Omental fat pad (tissue), 4 donors: ENCODE data around the gene TTC34. TPM values are rescaled to one million over a fixed set of nuclear protein-coding genes. Genes with fewer than 3 reads are reported as not detected.

ENCODE experiments used
- ATAC-seq: fragments of 150-250 bp; one replicate; pipeline ENCODE4 v1.9.1; 2016; ENCODE audit warnings: mild to moderate bottlenecking, moderate library complexity; ENCODE audit not compliant: low FRiP score
- DNase-seq: peaks from one replicate; pipeline ENCODE4 v3.0.0-alpha.2; 2019; ENCODE audit warnings: low spot score
- total RNA-seq, 4 donors: library from RNA; depleted of rRNA; stranded (reverse); fragments of >200 nt; gene quantifications; one replicate each; pipeline ENCODE4 v1.1.0, GENCODE V29; 2016
- TF ChIP-seq, protein P1 (sequence below), 3 donors: fragments of 450-650 bp; IDR thresholded peaks; one replicate each; pipeline ENCODE4 v1.5.1; 2016 to 2017; ENCODE audit warnings: antibody characterized with exemption in 3 of 3, mild to moderate bottlenecking in 3 of 3, moderate library complexity in 2 of 3

Gene TTC34
- total RNA-seq, 4 donors from 2014 or later: 0.12 to 0.95 (median 0.26) TPM

DNA sequence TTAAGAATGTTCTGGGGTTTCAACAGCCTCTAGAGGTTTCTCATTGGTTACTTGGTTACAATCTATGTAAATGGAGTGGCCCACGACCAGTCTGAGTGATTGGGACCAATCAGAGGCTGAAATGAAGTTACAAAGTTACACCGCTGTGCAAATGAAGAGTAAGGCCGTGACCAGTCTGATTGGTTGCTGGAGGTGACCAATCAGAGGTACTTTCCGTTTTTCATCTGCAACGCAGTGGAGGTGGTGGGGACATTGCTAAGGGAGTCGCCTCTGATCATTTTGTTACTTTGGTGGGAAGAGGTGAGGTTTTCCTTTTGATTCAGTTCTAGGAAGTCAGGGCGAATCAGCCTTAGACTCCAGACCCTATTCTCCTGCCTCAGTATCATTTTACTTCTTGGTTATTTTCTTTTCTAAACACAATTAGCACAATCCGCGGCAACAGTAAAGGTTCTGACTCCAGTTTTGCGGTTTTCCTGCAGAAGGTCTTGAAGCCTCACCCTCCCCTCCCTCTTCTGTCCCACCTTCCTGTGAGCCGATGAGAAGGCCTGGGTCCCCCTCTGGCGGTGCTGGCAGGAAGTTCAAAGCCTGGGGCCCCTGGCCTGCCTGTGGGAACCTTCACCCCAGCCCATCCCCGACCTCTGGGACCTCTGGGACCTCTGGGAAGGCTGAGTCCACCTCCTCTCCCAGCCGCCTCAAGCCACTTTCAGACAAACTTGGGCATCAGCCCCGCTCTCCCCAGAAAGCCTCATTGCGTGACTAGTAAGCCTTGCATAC is 38.7 kb upstream of the TTC34 start:
- no peak for ATAC-seq
- TF ChIP-seq, protein P1, sequence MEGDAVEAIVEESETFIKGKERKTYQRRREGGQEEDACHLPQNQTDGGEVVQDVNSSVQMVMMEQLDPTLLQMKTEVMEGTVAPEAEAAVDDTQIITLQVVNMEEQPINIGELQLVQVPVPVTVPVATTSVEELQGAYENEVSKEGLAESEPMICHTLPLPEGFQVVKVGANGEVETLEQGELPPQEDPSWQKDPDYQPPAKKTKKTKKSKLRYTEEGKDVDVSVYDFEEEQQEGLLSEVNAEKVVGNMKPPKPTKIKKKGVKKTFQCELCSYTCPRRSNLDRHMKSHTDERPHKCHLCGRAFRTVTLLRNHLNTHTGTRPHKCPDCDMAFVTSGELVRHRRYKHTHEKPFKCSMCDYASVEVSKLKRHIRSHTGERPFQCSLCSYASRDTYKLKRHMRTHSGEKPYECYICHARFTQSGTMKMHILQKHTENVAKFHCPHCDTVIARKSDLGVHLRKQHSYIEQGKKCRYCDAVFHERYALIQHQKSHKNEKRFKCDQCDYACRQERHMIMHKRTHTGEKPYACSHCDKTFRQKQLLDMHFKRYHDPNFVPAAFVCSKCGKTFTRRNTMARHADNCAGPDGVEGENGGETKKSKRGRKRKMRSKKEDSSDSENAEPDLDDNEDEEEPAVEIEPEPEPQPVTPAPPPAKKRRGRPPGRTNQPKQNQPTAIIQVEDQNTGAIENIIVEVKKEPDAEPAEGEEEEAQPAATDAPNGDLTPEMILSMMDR (IDR thresholded peaks at IDR 0.05): no peak
- no peak for DNase-seq

DNA sequence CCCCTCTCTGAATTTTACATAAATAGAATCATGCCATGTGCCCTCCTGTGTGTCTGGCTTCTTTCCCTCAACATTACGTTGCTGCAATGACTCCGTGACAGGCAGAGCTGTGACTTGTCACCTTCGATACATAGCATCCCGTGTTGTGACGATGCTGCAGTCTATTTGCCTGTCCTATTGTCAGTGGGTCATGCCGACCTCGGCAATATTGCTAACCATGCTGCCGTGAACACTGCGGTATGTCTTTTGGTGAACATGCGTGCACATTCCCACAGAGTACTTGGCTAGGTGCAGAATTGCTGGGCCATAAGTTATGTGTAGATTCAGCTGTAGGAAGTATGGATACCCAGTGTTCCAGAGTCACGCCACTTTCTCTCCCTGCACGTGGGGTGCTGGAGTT is 36.3 kb upstream of the TTC34 start:
- ATAC-seq: no peak

DNA sequence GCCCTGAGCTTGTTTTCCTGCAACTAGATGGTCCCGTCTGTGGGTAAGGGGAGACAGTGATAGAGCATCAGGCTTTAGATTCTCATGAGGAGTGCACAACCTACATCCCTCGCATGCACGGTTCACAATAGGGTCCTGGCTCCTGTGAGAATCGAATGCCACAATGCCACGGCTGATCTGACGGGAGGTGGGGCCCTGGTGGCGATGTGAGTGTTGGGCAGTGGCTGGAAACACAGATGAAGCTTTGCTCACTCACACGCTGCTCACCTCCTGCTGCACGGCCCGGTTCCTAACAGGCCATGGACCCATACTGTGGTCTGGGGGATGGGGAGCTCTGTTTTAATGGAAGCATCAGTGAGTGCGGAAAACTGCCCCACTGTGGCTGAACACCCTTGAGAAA is 35.8 kb upstream of the TTC34 start:
- TF ChIP-seq, protein P1 (IDR thresholded peaks at IDR 0.05): no peak
- no peak for DNase-seq
- no peak for ATAC-seq

More for the DNA sequence above, 36.3 kb upstream of the TTC34 start:
- DNase-seq: no peak
- TF ChIP-seq, protein P1 (IDR thresholded peaks at IDR 0.05): no peak

DNA sequence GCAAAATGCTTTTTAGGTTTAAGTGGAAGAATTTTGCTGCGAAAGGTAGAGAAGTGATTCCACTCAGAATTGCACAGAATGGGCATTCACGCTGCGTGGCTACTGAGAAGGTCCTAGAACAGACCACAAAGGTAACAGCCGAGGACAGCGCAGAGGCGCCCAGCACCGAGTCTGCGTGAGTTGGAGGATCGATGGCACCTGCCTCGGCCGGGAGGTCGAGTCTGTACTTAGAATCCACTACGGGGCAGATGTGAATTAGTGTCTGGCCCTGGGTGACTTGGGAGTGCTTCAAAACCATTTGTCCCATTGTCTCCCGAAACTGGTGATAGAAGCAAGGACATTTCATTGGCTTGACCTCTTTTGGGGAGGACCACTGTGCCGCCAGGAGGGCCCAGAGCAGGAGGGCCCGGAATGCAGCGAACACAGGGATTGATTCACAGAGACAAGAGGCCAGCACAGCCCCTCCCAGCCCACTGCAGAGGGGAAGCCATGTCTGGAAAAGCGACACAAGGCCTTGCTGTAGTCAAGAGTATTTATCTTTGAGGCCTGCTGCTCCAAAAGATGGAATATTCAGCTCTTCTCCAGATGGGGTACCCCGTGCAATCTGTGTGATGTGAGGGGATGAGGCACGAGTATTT is 35.0 kb upstream of the TTC34 start:
- DNase-seq (no peak), ATAC-seq (no peak)
- TF ChIP-seq, protein P1 (IDR thresholded peaks at IDR 0.05): no peak

DNA sequence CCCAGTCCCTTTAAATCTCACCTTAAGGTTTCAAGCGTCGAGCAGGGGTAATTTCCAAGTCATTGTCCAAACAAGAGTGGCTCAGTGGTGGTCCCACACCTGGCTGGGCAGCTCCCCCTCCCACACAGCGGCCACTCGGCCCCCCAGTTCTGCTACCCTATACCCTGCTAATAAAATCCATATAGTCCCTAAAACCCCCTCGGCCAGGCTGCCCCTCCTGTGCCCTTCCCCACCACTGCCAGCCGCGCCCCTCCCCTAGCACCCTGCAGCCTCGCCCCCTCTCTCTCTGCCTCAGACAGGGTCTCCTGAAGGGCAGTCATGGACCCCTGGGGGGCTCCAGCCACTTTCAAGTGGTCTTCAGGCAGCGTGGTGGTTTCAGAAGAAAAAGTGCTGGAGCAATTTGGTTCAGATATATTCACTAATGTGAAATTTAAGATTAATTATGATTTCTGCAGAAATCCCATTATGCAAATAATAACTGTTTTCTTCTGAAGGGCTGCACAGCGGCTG is 34.2 kb upstream of the TTC34 start:
- TF ChIP-seq, protein P1 (IDR thresholded peaks at IDR 0.05): no peak
- no peak for DNase-seq
- ATAC-seq: no peak

DNA sequence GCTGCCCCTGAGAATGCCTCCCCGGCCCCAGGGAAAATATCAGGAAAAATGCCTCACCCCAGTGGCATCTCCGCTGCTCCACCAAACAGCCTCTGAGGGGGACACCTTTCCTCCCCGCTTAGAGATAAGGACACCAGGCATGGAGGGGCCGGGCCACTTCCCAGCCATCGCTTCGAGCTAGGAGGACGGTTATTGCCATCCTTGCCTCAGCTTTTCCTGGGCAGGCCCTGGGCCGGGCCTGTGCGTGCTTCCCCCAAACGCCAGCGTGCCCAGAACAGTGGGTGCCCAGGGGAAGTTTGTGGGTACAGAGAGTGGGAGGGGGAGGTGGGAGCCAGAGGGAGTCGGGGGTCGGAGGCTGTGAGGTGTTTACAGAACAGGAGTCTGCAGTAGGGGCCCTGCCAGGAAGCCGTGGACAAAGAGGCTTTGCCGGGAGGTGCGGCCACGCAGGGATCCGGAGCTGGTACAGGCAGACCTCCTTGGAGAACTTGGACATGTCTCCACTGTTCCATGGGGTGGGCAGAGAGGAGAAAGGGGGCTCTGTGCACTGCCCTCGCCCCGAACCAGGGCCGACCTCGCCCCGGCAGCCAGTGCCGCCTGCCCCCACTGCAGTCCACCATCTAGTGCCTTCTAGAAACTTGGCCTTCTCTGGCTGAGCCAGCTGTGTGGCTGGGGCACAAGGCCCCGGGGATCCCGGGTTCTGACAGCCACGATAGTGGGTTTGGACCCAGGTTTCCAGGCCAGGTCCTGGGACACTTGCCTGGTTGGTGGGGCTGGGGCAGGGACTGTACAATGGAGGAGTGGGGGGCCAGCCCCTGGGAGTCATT is 33.5 kb upstream of the TTC34 start:
- no peak for ATAC-seq
- TF ChIP-seq, protein P1 (IDR thresholded peaks at IDR 0.05): no peak
- no peak for DNase-seq
